Activated CD4-positive, alpha-beta T cell treated with anti-CD3 and anti-CD28 coated beads for 36 hours (primary cell): ENCODE results near the gene CDR2. TPM values are rescaled to one million over a fixed set of nuclear protein-coding genes. Genes with fewer than 3 reads are reported as not detected.

ENCODE experiments used
- ATAC-seq: fragments of 200-7000 bp; cut with Tn5 transposase; one replicate; pipeline ENCODE4 v1.10.0; 2021; ENCODE audit warnings: mild to moderate bottlenecking, moderate library complexity
- CTCF ChIA-PET: fragments of 350-600 bp; sonication (Branson Sonifier 250); formaldehyde crosslinking; loops from one replicate; lab custom pipeline; 2021; ENCODE audit warnings: antibody characterized with exemption; lab: Charles Lee
- POLR2A ChIA-PET: fragments of 350-600 bp; sonication (Branson Sonifier 250); formaldehyde crosslinking; loops from one replicate; lab custom pipeline; 2021; ENCODE audit warnings: antibody characterized with exemption, inconsistent platforms; lab: Charles Lee
- DNase-seq: peaks from one replicate; pipeline ENCODE4 v3.0.0-alpha.2; 2020
- H3K27ac Mint-ChIP-seq: one replicate; pipeline ENCODE4 v1.8.0; 2021; ENCODE audit warnings: mixed read lengths
- H3K27me3 Mint-ChIP-seq: one replicate; pipeline ENCODE4 v1.8.0; 2021; ENCODE audit warnings: mixed read lengths
- H3K36me3 Mint-ChIP-seq: one replicate; pipeline ENCODE4 v1.8.0; 2021; ENCODE audit warnings: low read depth, mixed read lengths
- H3K4me1 Mint-ChIP-seq: one replicate; pipeline ENCODE4 v1.8.0; 2021; ENCODE audit warnings: mixed read lengths
- H3K4me3 Mint-ChIP-seq: one replicate; pipeline ENCODE4 v1.8.0; 2021; ENCODE audit warnings: mild to moderate bottlenecking, moderate library complexity, mixed read lengths
- H3K9me3 Mint-ChIP-seq: one replicate; pipeline ENCODE4 v1.8.0; 2021; ENCODE audit warnings: low read depth, mixed read lengths
- intact Hi-C, 2 experiments: fragments of 100-400 bp; cut with DNase I in 1 of 2; cut with micrococcal nuclease in 1 of 2; formaldehyde crosslinking; loops; one replicate each; pipeline versions ENCODE4 v1.14.2 to v1.15.1; 2022 to 2024; cut with DNase I, micrococcal nuclease
- total RNA-seq, 2 experiments: library from RNA; stranded (reverse); gene quantifications; one replicate each; pipeline ENCODE4 v1.2.3, GENCODE V29; 2021

The CDR2 gene
- total RNA-seq, 2 experiments from 2014 or later: 29.5 to 33.7 TPM

- peaks cover 34% of the 10 kb centered on the region for H3K9me3 Mint-ChIP-seq
Observed at GRCh38 chr16:22336581-22336980, 37.8 kb downstream of the CDR2 start.

DNA sequence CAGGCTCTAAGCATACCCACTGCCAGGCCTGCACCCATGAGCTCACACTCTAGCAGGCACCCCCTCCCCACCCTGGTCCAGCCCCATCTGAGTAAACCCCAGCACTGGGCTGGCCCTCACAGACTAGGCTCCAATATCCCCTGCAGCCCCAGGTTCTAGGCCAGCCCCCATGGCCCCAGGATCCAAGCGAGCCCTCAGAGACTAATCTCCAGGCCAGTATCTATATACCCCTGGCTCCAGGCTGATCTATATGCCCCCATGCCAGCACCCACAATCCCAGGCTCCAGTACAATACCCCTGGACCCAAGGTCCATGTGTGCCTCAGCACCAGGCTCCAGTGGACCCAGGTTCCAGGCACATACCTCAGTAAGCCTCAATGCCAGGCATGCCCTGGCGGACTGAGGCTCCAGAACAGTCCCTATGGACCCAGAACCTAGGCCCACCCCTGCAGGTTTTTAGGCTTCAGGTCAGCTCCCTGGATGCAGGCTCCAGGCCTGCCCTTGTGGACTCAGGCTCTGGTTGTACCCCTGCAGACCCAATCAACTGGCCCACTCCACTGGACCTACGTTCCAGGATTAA is 38.7 kb downstream of the CDR2 start:
- no peak overlapping the region for H3K4me3 Mint-ChIP-seq
- intact Hi-C loops: loop anchor here in 1 of 2 experiments (5.0 kb wide), 1 partner anchor 37 kb away; the partner anchor contains the start of gene CDR2
- H3K36me3 Mint-ChIP-seq: peaks cover 82% of the 10 kb centered on the region
- H3K9me3 Mint-ChIP-seq: peaks cover 34% of the 10 kb centered on the region
- no peak for ATAC-seq
- POLR2A ChIA-PET: no interaction called here
- DNase-seq: no peak
- CTCF ChIA-PET: no interaction called here
- peaks cover 15% of the 10 kb centered on the region for H3K4me1 Mint-ChIP-seq
- H3K27ac Mint-ChIP-seq: no peak overlapping the region
- H3K27me3 Mint-ChIP-seq: no peaks in the 10 kb centered on the region

More at GRCh38 chr16:22336581-22336980, 37.8 kb downstream of the CDR2 start:
- H3K4me3 Mint-ChIP-seq: no peak overlapping the region
- no peaks in the 10 kb centered on the region for H3K27me3 Mint-ChIP-seq
- intact Hi-C loops: loop anchor here in 1 of 2 experiments (5.0 kb wide), 1 partner anchor 36 kb away; the partner anchor contains the start of gene CDR2
- H3K36me3 Mint-ChIP-seq: peaks cover 83% of the 10 kb centered on the region
- POLR2A ChIA-PET: no interaction called here
- CTCF ChIA-PET: interaction anchor here (1.2 to 1.4 kb wide), 3 partner anchors 17 to 22 kb away, joined by 3 to 5 read pairs (median 4); no protein-coding TSS in a partner anchor
- ATAC-seq: no peak
- no peak overlapping the region for H3K27ac Mint-ChIP-seq
- H3K4me1 Mint-ChIP-seq: peaks cover 16% of the 10 kb centered on the region
- DNase-seq: no peak

DNA sequence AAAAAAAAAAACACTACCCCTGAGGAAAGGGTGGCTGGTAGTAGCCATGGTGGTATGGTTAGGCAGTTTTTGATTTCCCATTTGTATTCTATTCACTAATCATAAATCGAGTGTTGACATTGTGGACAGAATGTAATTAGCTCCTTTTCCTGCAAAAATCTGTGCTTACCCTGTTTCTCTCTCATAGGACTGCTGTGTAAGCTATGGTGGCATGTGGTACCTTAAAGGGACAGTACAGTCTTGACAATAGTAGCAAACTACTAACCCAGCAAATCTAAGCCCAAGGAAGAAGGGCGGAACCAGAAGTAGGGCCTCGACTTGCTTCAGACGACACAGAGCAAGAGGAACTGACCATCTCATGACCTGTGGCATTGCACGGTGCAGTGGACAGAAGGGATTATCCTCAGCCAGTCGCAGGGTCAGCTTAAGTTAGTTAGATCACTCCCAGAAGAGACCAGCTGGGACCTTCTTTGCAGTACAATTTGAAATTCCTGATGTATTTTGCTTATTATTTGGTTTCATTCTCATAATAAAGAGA is 40.9 kb downstream of the CDR2 start:
- H3K4me3 Mint-ChIP-seq: no peak overlapping the region
- intact Hi-C loops: no loop called here
- peaks cover 15% of the 10 kb centered on the region for H3K4me1 Mint-ChIP-seq
- H3K27me3 Mint-ChIP-seq: no peaks in the 10 kb centered on the region
- DNase-seq (no peak), ATAC-seq (no peak)
- no peak overlapping the region for H3K27ac Mint-ChIP-seq
- POLR2A ChIA-PET: no interaction called here
- peaks cover 30% of the 10 kb centered on the region for H3K9me3 Mint-ChIP-seq
- H3K36me3 Mint-ChIP-seq: peaks cover 78% of the 10 kb centered on the region
- CTCF ChIA-PET: interaction anchor here (0.5 to 0.6 kb wide), 2 partner anchors 16 to 1411 kb away, joined by 3 read pairs; no protein-coding TSS in a partner anchor

GRCh38 chr16:22330326-22330725 is 44.1 kb downstream of the CDR2 start:
- peaks cover 60% of the 10 kb centered on the region for H3K36me3 Mint-ChIP-seq
- no peaks in the 10 kb centered on the region for H3K27me3 Mint-ChIP-seq
- ChIA-PET POLR2A (no interaction called here), CTCF (interaction anchor here (2.0 kb wide), 1 partner anchor 11 kb away, joined by 9 read pairs; no protein-coding TSS in a partner anchor)
- DNase-seq (no peak), ATAC-seq (no peak)
- no peak overlapping the region for H3K4me3 Mint-ChIP-seq
- peaks cover 5% of the 10 kb centered on the region for H3K9me3 Mint-ChIP-seq
- intact Hi-C loops: no loop called here
- peak overlapping the region; percentile 19 for H3K27ac Mint-ChIP-seq
- H3K4me1 Mint-ChIP-seq: no peaks in the 10 kb centered on the region

DNA sequence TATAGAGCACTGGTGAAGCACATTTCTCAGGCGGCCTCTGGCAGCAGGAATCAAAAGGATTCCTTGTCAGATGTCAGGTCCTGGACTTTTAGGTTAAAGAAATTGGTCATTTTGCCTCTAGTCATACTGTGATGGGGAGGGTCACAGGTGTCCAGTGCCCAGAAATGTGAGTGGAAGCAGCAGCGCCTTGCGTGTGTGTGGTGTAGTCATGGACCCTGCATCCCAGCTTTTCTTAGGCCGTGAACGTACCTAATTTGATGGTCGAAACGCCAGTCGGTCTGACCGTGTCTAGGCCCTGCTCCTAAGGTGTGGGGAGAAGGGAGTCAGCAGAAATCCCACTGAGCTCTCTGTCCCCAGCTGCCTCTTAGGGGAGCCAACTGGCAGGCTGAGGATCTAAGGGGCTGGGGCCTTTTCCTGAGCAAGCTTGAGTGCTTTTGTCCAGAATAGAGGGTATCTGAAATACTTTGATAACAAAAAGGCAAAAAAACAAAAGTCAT is 45.2 kb downstream of the CDR2 start:
- DNase-seq (no peak), ATAC-seq (no peak)
- POLR2A ChIA-PET: no interaction called here
- no peak overlapping the region for H3K4me3 Mint-ChIP-seq
- H3K27me3 Mint-ChIP-seq: no peaks in the 10 kb centered on the region
- CTCF ChIA-PET: interaction anchor here (2.0 kb wide), 1 partner anchor 10 kb away, joined by 9 read pairs; no protein-coding TSS in a partner anchor
- no peak overlapping the region for H3K27ac Mint-ChIP-seq
- peaks cover 51% of the 10 kb centered on the region for H3K36me3 Mint-ChIP-seq
- intact Hi-C loops: loop anchor here in 1 of 2 experiments (10.0 kb wide), 1 partner anchor 346 kb away; no protein-coding TSS in a partner anchor
- H3K4me1 Mint-ChIP-seq: no peaks in the 10 kb centered on the region
- H3K9me3 Mint-ChIP-seq: peaks cover under 1% of the 10 kb centered on the region

GRCh38 chr16:22328081-22328725 is 46.2 kb downstream of the CDR2 start:
- intact Hi-C loops: loop anchor here in 1 of 2 experiments (10.0 kb wide), 1 partner anchor 347 kb away; no protein-coding TSS in a partner anchor
- ATAC-seq: no peak
- no peaks in the 10 kb centered on the region for H3K4me1 Mint-ChIP-seq
- ChIA-PET POLR2A (no interaction called here), CTCF (interaction anchor here (0.6 kb wide), 2 partner anchors 45 to 801 kb away, joined by 3 read pairs; no protein-coding TSS in a partner anchor)
- H3K9me3 Mint-ChIP-seq: no peaks in the 10 kb centered on the region
- DNase-seq: no peak
- H3K27ac Mint-ChIP-seq: peak overlapping the region; percentile 13
- peaks cover 43% of the 10 kb centered on the region for H3K36me3 Mint-ChIP-seq
- no peak overlapping the region for H3K4me3 Mint-ChIP-seq
- no peaks in the 10 kb centered on the region for H3K27me3 Mint-ChIP-seq

DNA sequence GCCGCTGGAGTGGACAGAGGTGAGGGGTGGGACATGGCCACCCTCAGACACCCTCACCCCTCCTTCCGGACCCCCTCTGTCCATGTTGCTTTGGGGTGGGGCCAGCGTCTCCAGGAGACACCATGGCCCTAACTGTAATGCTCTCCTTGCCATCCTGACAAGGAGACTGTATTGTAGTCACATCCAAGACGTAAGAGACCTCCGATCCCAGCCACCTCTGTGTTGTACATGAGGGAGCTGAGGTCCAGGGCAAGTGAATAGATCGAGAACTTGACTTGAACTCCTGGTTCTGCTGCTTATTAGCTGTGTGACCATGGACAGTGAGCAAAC is 47.0 kb downstream of the CDR2 start:
- ChIA-PET CTCF (no interaction called here), POLR2A (no interaction called here)
- Mint-ChIP-seq H3K36me3 (peaks cover 42% of the 10 kb centered on the region), H3K4me1 (no peaks in the 10 kb centered on the region), H3K4me3 (no peak overlapping the region), H3K27me3 (no peaks in the 10 kb centered on the region), H3K9me3 (no peaks in the 10 kb centered on the region), H3K27ac (no peak overlapping the region)
- intact Hi-C loops: loop anchor here in 1 of 2 experiments (10.0 kb wide), 1 partner anchor 347 kb away; no protein-coding TSS in a partner anchor
- no peak for DNase-seq
- ATAC-seq: no peak

- Mint-ChIP-seq H3K4me3 (no peak overlapping the region), H3K4me1 (no peaks in the 10 kb centered on the region), H3K9me3 (no peaks in the 10 kb centered on the region), H3K36me3 (peaks cover 41% of the 10 kb centered on the region), H3K27me3 (no peaks in the 10 kb centered on the region), H3K27ac (no peak overlapping the region)
- intact Hi-C loops: loop anchor here in 1 of 2 experiments (10.0 kb wide), 1 partner anchor 348 kb away; no protein-coding TSS in a partner anchor
- ATAC-seq (no peak), DNase-seq (no peak)
- POLR2A ChIA-PET: no interaction called here
- CTCF ChIA-PET: no interaction called here
Observed at GRCh38 chr16:22326771-22327445, 47.5 kb downstream of the CDR2 start.

DNA sequence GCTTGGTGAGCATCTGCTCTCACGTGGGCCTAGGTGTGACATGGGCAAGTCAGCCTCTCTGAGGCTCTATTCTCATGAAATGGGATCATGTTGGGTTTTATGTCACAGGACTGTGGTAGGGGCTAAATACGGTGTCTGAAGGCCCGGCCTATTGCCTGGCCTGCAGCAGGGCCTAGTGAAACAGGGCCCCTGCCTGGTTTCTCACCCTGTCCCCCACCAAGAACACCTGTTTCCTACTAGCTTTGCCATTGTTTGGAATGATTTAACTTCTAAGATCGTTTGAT is 48.1 kb downstream of the CDR2 start:
- CTCF ChIA-PET: no interaction called here
- H3K4me3 Mint-ChIP-seq: no peak overlapping the region
- POLR2A ChIA-PET: no interaction called here
- DNase-seq (no peak), ATAC-seq (no peak)
- no peak overlapping the region for H3K27ac Mint-ChIP-seq
- H3K4me1 Mint-ChIP-seq: peaks cover under 1% of the 10 kb centered on the region
- H3K9me3 Mint-ChIP-seq: no peaks in the 10 kb centered on the region
- H3K36me3 Mint-ChIP-seq: peaks cover 36% of the 10 kb centered on the region
- H3K27me3 Mint-ChIP-seq: no peaks in the 10 kb centered on the region
- intact Hi-C loops: loop anchor here in 1 of 2 experiments (10.0 kb wide), 1 partner anchor 348 kb away; no protein-coding TSS in a partner anchor

- ChIA-PET CTCF (no interaction called here), POLR2A (interaction anchor here (0.6 kb wide), 1 partner anchor 42 kb away, joined by 3 read pairs; no protein-coding TSS in a partner anchor)
- peaks cover 4% of the 10 kb centered on the region for H3K4me1 Mint-ChIP-seq
- H3K27me3 Mint-ChIP-seq: no peaks in the 10 kb centered on the region
- H3K4me3 Mint-ChIP-seq: no peak overlapping the region
- H3K36me3 Mint-ChIP-seq: peaks cover 37% of the 10 kb centered on the region
- H3K27ac Mint-ChIP-seq: no peak overlapping the region
- DNase-seq (no peak), ATAC-seq (no peak)
- intact Hi-C loops: loop anchor here in 1 of 2 experiments (10.0 kb wide), 1 partner anchor 349 kb away; no protein-coding TSS in a partner anchor
- H3K9me3 Mint-ChIP-seq: no peaks in the 10 kb centered on the region
Observed at GRCh38 chr16:22325598-22326368, 48.6 kb downstream of the CDR2 start.
